GM19035 (cell line): ENCODE data around the gene CD300A.
"Not testable (repeated sequence)": the region's sequence is repeated elsewhere in the genome, so short reads cannot be mapped to it uniquely, and the experiment has no call there.

Experiments
- ATAC-seq: cut with Tn5 transposase; IDR thresholded peaks from one replicate; pipeline ENCODE4 v1.9.1; 2021; ENCODE audit not compliant: unreplicated experiment

CD300A gene

GRCh38 chr17:74478420-74479100 lies 12.1 kb downstream of the CD300A start:
- no peak for ATAC-seq

- ATAC-seq, result no peak
Measured at GRCh38 chr17:74480290-74480689, 13.9 kb downstream of the CD300A start.

- no peak for ATAC-seq
Measured at GRCh38 chr17:74481621-74482020, 15.2 kb downstream of the CD300A start.

DNA sequence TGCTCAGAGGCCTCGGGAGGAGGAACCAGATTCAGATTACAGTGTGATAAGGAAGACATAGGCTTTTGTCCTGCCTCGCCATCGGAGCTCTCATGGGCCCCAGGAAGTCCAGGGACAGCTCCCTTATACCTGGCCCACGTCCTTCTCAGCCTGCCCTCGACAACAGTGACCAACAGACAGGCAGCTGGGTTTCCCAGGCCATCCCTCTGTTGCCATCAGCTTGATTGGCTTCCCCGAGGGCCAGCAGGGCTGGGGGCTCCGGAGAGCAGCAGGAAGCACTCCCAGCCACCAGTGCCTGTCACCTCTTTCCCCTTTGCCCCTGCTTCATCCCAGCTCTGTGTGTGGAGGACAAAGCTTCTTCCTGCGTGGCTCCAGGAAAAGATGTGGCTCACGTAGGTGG lies 17.6 kb downstream of the CD300A start:
- ATAC-seq, result no peak

- ATAC-seq, result no peak
Measured at GRCh38 chr17:74485022-74485743, 18.7 kb downstream of the CD300A start.

DNA sequence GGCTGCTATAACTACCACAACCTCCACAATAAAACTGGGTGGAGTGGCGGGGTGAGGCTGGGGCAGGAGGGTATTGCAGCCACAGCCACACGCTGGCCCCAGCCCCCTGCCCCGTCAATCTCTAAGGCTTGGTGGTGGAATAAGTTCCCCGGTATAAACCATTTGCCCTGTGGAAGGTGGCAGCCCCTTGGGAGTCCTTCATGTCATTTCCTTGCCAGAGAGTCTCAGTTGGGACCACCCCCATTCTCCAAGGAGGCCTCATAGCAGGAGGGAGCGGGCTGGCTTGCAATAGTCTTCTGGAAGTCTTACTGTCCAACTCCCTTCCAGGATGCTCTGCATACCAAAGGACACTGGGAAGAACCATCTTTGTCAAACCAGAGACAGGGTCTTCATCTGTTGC lies 19.4 kb downstream of the CD300A start:
- ATAC-seq, result no peak

GRCh38 chr17:74488276-74488675 lies 21.8 kb downstream of the CD300A start:
- ATAC-seq, result not testable (repeated sequence)

GRCh38 chr17:74490716-74491115 lies 24.3 kb downstream of the CD300A start:
- ATAC-seq, result no peak

GRCh38 chr17:74491626-74492025 lies 25.2 kb downstream of the CD300A start:
- no peak for ATAC-seq

DNA sequence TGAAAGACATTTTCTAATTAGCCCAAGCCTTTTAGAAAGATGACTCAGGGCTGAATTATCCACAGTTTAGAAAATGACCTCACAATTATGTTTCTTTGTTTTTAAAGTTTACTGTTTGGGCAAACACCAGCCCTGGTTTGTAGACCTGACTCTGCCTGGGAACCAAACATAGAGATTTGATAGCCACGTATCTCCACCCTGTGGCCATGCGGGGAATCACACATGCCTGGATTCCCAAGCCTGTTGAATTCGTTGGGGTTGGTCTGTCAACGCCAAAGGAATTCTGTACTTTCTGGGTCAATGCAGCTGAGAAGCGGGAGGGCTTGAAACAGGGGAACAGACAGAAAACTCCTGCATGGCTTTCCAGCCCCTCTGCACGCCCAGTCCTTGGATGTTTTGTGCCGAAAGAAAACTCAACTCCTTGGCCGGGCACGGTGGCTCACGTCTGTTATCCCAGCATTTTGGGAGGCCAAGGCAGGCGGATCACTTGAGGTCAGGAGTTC lies 26.9 kb downstream of the CD300A start:
- no peak for ATAC-seq

GRCh38 chr17:74497471-74497870 lies 31.0 kb downstream of the CD300A start:
- no peak for ATAC-seq

DNA sequence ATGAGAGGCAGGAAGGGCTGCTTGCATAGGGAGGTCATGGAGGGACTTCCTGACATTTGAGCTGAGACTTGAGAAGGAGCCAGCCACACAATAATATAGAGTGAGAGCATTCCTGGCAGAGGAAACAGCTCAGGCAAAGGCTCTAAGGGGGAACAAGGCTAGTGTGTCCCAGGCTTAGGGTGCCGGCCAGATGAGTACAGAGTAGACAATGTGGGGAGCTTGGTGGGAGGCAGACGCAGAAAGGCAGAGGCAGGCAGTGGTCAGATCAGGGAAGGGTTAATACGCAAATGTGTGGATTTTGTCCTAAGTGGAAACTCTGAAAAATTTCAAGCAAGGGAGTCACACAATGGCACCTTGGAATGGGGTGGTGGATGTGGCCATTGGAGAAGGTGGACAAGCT lies 33.6 kb downstream of the CD300A start:
- ATAC-seq, result no peak

- ATAC-seq, result no peak
Measured at GRCh38 chr17:74502861-74503260, 36.4 kb downstream of the CD300A start.

DNA sequence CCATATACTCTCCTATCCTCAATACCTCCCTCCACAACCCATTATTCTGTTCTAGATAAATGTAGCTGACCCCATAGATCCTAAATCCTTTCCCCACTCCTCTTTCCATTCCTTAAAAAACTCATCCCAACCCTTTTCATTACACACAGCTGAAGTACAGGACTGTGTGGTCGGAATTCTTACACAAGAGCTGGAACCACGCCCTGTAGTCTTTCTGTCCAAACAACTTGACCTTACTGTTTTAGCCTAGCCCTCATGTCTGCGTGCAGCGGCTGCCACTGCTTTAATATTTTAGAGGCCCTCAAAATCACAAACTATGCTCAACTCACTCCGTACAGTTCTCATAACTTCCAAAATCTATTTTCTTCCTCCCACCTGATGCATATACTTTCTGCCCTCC lies 37.5 kb downstream of the CD300A start:
- not testable (repeated sequence) for ATAC-seq

GRCh38 chr17:74508156-74508555 lies 41.7 kb downstream of the CD300A start:
- ATAC-seq, result no peak

GRCh38 chr17:74512036-74512435 lies 45.6 kb downstream of the CD300A start:
- no peak for ATAC-seq

DNA sequence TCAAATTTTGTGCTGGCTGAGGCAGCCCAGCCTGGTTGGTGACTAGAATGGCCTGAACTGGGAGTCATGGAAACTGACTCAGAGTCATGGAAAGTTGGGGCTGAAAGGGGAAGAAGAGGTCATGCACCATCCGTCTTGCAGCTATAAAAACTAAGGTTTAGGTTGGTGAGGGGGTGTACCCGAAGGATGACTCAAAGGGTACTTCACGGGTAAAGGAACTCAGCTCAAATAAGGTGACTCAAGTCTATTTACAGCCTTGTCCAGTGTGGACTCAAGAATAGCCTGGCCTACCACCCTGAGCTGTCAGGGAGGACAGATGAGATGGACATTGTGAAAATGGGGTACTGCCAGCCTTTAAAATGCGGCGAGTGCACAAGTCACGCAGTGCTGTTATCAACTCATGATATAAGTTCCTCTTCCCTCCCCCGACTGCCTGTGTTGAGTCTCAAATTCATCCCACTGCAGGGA lies 46.2 kb downstream of the CD300A start:
- no peak for ATAC-seq

- no peak for ATAC-seq
Measured at GRCh38 chr17:74513987-74514631, 47.7 kb downstream of the CD300A start.

GRCh38 chr17:74514632-74515334 lies 48.3 kb downstream of the CD300A start:
- ATAC-seq, result no peak

DNA sequence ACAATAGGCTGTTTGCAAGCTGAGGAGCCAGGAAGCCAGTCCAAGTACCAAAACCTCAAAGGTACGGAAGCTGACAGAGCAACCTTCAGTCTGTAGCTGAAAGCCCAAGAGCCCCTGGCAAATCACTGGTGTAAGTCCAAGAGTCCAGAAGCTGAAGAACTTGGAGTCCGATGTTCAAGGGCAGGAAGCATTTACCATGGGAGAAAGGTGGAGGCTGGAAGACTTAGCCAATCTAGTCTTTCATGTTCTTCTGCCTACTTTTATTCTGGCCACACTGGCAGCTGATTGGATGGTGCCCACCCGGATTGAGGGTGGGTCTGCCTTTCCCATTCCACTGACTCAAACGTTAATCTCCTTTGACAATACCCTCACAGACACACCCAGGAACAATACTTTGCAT lies 49.5 kb downstream of the CD300A start:
- no peak for ATAC-seq
